ENCODE measurements around the gene HS1BP3. TPM values are rescaled to one million over a fixed set of nuclear protein-coding genes. Genes with fewer than 3 reads are reported as not detected.

HS1BP3 gene
- total and polyA plus RNA-seq, 9 of the 15 experiments (the other 6 are each of a cell fraction or from before 2014, with no cell fraction given): 0.41 to 8.3 (median 5.9) TPM

GRCh38 chr2:20635113-20635510, 15.8 kb downstream of the HS1BP3 start:
- no peak overlapping the region for H3K27ac ChIP-seq (ENCODE audit: extremely low read depth, low read depth, low read length)
- no peak overlapping the region for H3K4me2 ChIP-seq (ENCODE audit: insufficient read depth, low read length)
- intact Hi-C loops (cut with micrococcal nuclease): loop anchor here (1.0 to 10.0 kb wide), 2 partner anchors 192 to 380 kb away; no protein-coding TSS in a partner anchor
- ATAC-seq (no peak), FAIRE-seq (no peak), DNase-seq (ENCODE audit: extremely low read depth in 1 of 4, low spot score in 3 of 4) (no peak)
- H3K79me2 ChIP-seq (ENCODE audit: control insufficient read depth, insufficient read depth, low read length): no peaks in the 10 kb centered on the region
- in situ Hi-C loops (cut with MboI): loop anchor here (5.0 to 10.0 kb wide), 2 partner anchors 193 to 540 kb away; no protein-coding TSS in a partner anchor
- no peaks in the 10 kb centered on the region for H3K9me3 ChIP-seq (replicated peaks; ENCODE audit: control insufficient read depth, insufficient read depth, low read depth, low read length)
- no TSS peak for BruUV-seq (replicated peaks)
- peaks cover 0 to 13% of the 10 kb centered on the region in 2 experiments; a peak in 1 of 5 replicates for H3K4me1 ChIP-seq (replicated peaks in 1 of 2; ENCODE audit: control insufficient read depth in 2 of 2, insufficient read depth in 2 of 2, low read length in 2 of 2)
- H3K9ac ChIP-seq (ENCODE audit: insufficient read depth in 1 of 2, low read depth in 2 of 2, low read length in 2 of 2): no peak overlapping the region
- ChIA-PET POLR2A (interaction anchor here (0.6 to 1.5 kb wide), 3 partner anchors 10 to 187 kb away, joined by 3 read pairs; no protein-coding TSS in a partner anchor), CTCF (ENCODE audit: low intra/inter-chr PET ratio) (interaction anchor here (0.7 to 3.9 kb wide), 7 partner anchors 16 to 679 kb away, joined by 3 to 54 read pairs (median 6); partner anchors contain the start of gene HS1BP3)
- H3K27me3 ChIP-seq (ENCODE audit: control insufficient read depth in 2 of 2, insufficient read depth in 2 of 2, low read length in 2 of 2): no peaks in the 10 kb centered on the region
- H3K4me3 ChIP-seq: no peak overlapping the region
- no peaks in the 10 kb centered on the region for H3K36me3 ChIP-seq (ENCODE audit: control insufficient read depth, insufficient read depth, low read length)
- 60% methylated on average over 5 of the region's 5 CpGs for WGBS (ENCODE audit: insufficient coverage, low coverage, missing lambda C conversion rate)
- TF ChIP-seq ZNF75A (CRISPR knock-in tag; IDR thresholded peaks at IDR 0.05) (no peak), CHD7 (IDR thresholded peaks at IDR 0.05; ENCODE audit: low read depth, low read length) (no peak), KLF13 (tag; IDR thresholded peaks at IDR 0.05; ENCODE audit: borderline replicate concordance, low read depth) (no peak)
- H2AFZ ChIP-seq (ENCODE audit: low read depth, low read length): no peak overlapping the region
- H3K9me1 ChIP-seq (ENCODE audit: control insufficient read depth, insufficient read depth, low read length): no peaks in the 10 kb centered on the region
- no peaks in the 10 kb centered on the region for H4K20me1 ChIP-seq (replicated peaks; ENCODE audit: control insufficient read depth, insufficient read depth, low read length)
